GM19395 (cell line): ENCODE measurements around the gene ITGA2B.
"Not testable (repeated sequence)": the region's sequence is repeated elsewhere in the genome, so short reads cannot be mapped to it uniquely, and the experiment has no call there.

ENCODE experiments used
- ATAC-seq: cut with Tn5 transposase; IDR thresholded peaks from one replicate; pipeline ENCODE4 v1.9.1; 2021; ENCODE audit warnings: mild to moderate bottlenecking, moderate library complexity; ENCODE audit not compliant: unreplicated experiment

The ITGA2B gene

DNA sequence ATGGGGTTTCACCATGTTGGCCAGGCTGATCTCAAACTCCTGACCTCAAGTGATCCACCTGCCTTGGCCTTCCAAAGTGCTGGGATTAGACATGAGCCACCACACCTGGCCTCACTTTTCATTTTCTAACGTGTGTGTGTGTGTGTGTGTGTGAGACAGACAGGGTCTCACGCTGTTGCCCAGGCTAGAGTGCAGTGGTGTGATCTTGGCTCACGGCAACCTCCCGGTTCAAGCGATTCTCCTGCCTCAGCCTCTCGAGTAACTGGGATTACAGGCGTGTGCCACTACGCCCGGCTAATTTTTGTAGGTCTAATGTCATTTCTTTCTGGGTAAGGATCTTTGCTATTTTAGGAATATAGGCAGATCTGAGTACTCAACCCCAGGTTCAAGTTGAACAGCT, 4.7 kb upstream of the ITGA2B start:
- not testable (repeated sequence) for ATAC-seq

DNA sequence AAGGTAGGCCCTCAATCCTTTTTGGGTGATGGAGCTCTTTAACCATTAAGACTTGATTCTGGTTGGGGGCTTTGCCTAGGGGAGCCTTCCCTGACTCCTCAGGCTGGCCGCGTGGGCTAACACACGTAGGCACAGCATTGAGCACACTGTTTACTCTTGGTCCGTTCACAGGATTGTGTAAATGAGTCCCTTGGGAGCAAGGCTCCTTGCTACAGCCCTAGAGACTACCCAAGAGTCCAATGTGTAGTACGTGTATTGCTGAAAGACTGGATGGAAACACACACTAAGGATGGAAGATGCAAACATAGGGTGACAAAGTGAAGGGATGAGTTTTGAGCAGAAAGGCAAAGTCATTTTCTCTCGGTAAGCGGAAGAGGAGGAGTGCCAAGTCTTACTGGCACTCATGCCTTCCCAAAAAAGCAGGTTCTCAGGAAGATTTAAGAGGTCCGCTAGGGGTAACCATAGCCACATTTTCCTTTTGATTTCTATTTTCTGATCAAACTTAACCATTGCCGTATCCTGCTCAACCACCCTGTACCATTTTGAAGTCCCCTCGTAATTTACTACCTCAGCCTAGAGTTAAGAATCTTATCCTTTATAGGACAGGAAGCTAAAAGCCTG, 911 bp upstream of the ITGA2B start:
- ATAC-seq, result no peak

DNA sequence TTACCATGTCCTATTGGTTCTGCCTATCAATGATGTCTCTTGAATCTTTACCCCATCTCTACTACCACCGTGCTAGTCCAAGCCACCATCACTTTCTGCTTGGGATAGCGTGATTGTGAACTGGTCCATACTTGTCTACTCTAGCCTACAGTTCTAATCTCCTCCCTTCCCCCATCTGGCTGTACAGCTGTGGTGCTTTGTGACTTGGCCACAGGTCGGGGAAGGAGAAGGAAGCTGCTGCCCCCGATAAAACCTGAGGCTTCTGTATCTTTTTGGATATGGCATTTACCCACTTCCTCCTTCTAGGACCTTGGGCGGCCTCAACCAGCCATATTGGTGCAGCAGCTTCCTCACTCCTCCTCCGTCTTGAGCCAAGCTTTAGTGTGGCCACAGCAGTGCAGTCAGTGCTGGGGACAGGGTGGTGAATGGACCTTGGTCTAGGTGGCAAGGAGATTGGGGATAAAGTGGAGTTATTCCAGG, 314 bp upstream of the ITGA2B start:
- no peak for ATAC-seq

DNA sequence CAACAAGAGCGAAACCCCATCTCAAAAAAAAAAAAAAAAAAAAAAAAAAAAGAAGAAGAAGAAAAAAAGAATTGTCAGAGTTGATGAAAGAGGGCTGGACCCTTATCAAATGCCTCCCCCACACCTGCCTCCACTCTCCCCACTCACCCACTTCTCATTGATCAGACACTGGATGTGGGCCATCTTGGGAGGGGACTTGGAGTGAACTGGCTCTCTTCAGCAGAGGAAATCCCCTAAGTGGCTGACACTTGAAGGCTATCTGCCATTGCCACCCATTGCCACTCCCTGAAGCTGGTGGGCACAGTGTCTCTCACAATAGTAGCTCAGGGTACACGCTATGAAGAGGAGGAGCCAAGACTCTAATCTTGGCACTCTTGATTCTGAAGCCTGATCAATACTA, 1.6 kb downstream of the ITGA2B start:
- no peak for ATAC-seq

DNA sequence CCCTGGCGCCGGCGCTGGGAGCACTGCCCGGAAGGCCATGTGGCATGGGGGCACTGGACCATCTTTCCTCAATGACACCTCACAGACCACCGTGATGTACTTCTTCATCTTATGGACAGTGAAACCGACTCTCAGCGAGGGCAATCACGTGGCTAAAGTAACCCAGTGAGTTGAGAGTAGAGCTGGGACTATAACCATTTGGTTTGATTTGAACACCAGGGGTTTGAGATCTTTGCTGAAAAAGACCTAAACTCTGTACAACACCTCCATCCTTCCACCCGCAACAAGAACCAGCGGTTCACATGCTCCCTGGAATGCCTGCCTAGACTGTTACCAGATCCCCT, 3.3 kb downstream of the ITGA2B start:
- ATAC-seq, result no peak

DNA sequence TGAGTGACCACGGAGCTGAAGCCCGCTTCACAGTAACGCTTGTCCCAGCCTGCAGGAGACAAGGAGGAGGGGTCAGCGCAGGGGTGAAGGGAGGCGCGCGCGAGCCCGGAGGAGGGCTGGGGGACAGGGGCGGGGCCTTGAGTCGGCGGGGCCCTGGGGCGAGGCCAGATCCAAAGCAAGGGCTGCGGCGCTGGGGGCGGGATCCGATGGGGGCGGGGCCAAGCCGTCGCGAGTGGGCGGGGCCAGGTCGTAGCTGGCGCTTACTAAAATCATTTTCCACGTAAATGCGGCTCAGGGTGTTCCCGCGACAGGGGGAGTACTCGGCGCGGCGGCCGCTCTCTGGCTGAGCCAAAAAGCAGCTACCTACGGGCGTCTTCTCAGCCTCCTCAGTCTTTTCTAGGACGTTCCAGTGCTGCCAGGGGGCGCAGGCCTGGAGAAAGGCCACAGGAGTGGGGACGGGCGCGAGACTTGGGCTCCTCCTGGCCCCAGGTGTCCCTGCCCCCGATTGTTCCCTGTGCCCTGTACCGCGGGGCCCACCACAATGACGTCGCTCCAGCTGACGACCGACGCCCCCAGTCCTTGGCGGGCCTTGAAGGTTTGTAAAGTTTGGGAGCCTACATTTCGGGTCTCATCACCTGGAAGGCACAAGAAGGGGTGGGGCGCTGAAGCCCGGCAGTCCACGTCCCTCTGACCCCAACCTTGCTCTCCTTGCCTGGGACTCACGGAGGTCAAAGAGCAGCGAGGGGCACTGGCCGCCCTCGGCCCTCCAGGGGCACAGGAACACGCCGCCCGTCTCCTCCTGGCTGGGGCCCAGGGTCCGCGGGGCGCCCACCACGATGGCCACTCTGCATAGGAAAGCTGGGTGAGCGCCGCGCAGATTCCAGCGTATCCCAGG, 3.9 kb downstream of the ITGA2B start:
- ATAC-seq, result no peak

DNA sequence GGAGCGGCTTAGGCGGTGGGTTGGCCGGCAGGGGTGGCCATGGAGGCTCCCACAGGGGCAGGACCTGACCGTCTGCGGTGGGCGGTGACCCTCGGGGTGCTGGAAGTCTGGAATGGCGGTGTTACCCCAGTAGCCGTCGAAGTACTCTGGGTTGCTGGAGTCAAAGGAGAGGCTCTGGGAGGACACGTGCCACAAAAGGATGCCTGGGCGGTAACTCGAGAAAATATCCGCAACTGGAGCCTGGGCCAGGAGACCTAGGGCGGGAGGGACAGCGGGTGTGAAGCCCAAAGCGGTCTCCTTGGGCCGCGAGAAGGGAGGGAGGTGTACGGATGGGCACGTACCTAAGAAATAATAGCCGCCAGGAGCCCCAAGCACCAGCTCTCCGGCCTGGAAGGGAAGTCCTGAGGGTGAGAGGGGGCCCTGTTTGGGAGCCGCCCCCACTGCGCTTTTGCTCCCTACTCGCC, 4.6 kb downstream of the ITGA2B start:
- ATAC-seq, result no peak

DNA sequence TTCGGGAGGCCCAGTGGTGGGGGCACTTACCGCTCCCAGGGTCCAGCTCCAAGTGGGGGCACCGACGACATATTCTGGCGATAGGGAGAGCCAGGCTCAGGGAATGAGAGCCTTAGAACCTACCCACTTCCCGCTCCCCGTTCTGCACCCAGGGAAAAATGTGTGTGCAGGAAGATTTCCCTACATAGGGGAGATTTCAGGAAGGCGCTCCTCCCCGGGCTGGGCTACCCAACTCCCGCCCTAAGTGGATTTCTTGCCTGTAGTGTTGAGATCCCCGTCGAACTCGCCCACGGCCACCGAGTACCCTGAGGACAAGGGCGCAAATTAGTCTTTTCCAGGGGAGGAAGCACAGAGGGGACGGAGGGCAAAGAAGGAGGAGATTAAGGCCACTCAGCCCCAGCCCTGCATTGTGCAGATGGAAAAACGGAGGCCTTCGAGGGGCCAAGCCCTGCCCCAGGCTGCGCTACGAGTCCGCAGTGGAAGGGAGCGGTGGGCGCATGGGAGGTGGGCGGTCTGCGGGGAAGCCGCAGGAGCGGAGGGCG, 5.1 kb downstream of the ITGA2B start:
- no peak for ATAC-seq

DNA sequence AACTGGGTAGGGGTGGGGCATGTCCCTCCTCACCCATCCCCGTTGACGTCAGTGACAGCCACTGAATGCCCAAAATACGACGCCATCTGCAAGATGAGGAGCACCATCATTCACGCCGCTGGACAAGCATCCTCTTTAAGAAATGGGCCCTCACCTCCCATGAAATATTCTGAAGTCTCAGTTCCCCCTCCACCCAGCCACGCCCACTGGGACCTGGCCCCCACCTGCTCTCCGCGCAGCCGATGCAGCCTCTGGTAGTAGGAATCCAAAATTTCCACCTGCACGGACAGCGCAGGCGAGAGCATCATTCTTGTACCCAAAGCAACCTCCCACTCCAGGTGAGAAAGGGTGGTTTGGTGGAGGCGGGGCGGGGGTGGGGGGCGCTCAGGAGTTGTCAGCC, 5.6 kb downstream of the ITGA2B start:
- ATAC-seq, result no peak

DNA sequence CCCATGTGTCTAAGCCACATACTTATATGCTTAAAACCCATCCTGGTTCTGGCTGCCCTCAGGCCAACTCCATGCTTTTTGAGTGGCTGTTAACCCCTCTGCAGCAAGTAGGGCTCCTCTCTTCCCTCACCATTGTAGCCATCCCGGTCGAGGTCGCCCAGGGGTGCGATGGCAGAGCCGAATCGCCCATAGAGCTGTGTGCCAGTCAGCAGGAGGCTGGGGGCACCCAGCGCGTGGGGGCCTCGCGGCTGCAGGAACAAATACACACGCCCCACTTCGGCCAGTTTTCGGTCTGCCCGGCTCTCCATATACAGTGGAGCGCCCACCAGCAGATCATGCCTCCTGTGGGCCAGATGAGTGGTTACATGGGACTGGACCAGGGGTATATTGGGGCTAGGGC, 6.1 kb downstream of the ITGA2B start:
- ATAC-seq, result no peak

DNA sequence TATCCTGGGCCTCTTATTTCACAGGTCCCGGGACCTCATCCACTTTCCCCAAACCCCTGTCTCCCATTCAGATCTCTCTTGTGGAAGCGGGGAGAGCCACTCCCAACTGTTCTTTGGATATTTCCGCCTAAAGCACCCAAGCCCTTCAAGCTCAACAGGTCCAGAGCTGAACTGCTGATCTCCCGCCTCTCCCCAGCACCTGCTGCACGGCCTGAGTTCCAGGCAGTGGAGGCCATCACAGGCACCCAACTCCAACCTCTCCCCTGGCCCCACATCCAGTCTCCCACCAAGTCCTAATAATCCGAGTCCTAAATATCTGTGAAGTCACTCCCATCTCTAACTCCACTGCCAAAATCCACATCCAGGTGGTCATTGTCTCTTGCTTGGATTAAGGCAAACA, 6.5 kb downstream of the ITGA2B start:
- no peak for ATAC-seq

DNA sequence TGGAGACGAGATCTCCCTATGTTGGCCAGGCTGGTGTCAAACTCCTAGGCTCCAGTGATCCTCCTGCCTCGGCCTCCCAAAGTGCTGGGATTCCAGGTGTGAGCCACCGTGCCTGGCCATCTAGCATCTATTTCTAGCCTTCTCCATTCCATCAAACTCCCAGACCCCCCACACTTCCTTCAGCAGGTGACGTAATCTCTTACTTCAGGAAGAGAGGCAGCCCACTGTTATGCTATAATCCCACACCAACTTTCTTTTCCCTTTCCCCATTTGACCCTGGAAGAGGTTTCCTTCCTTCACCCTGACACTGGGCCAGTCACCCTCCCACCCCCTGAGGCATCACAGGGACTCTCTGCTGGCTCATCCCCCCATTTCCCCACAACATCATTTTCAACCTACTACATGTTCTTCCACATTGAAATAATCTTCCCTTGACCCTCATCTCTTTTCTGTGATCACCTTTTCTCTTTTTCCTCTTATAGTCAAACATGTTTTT, 7.6 kb downstream of the ITGA2B start:
- ATAC-seq, result no peak

DNA sequence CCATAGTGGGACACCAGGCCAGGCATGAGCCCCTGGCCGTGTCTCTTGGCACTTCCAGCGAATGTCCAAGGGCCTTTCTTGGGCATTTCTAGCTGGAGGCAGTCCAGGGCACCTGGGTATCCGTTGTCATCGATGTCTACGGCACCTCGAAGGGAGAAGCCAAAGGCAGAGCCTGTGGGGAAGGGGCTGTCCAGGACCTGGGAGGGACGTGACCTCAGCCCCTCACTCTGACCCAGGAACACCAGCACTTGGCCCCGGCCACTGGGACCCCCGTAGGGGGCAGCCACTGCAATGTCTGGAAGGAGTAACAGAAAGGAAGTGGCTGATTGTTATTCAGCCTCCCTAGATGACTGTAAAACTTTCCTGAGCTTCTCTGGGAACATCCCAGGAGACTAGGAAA, 8.7 kb downstream of the ITGA2B start:
- no peak for ATAC-seq

DNA sequence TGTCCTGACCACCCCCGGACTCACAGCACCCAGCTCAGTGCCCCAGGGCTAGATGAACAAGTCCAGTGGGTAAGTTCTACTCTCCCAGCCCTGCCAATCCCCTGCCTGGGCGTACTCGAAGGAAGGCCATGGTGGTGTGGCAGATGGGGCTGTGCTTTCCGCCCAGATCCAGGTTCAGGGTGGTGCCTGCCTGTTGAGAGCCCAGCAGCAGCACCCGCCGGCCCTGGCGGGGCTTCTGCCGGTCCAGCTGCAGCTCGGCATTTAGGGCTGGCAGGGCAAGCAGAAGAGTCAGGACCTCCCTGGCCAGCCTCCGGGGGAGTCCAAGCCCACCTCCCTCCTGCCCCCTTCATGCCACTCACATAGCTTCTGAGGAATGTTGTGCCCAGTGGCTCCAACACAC, 9.6 kb downstream of the ITGA2B start:
- no peak for ATAC-seq

DNA sequence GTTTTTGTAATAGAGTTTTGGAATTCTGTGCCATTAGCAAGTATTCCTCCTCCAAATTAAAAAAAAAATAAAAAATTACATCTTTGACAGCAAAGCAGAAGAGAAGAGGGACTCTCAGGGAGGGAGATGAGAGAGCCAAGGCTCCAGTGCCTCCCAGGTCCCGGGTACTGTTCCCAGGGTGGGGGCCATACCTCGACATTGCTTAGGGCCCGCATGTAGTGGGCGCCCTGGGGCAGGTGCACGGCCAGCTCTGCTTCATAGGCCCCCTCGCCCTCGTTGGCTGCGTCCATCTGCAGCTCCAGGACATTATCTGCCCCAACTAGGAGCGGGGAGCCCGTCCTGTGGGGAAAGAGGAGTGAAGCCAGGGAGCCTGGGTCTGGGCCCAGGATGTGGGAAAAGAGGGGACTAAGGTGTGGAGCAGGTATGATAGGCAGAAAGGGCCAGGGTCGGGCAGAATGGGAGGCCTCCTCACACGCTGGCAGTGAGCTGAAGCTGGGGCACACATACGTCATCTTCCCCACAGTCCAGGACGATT, 11.2 kb downstream of the ITGA2B start:
- no peak for ATAC-seq

DNA sequence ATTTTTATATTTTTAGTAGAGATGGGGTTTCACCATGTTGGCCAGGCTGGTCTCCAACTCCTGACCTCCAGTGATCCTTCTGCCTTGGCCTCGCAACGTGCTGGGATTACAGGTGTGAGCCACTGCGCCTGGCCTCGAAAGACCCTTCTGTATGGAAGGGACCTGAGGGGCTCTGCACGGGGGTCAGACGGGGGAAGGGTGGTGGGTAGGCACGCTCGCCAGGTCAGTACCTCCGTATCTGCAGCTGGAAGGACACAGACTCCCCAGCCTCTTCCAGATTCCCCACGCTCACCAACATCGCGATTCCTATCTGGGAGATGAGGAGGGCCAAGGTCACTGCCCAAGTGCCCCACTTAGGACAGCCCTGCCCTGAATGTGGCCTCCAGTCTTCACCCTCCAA, 12.7 kb downstream of the ITGA2B start:
- ATAC-seq, result no peak

DNA sequence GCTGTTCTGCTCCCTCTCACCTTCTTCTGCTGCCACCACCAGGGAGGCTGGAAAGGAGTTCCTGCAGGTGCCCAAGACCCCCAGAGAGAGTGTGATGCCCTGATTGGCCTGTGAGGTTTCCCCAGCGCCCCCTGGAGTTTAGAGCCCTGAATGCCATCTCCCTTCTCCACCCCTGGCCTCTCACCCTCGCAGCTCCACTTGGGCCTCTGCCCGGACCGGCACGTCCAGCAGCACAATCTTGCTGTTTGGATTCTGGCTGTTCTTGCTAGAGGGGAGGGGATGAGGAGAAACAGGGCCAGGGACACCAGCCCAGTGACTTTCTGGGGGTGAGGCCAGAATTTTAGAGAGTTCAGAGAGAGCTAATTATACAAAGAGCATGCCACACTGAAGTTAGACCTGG, 13.3 kb downstream of the ITGA2B start:
- no peak for ATAC-seq

DNA sequence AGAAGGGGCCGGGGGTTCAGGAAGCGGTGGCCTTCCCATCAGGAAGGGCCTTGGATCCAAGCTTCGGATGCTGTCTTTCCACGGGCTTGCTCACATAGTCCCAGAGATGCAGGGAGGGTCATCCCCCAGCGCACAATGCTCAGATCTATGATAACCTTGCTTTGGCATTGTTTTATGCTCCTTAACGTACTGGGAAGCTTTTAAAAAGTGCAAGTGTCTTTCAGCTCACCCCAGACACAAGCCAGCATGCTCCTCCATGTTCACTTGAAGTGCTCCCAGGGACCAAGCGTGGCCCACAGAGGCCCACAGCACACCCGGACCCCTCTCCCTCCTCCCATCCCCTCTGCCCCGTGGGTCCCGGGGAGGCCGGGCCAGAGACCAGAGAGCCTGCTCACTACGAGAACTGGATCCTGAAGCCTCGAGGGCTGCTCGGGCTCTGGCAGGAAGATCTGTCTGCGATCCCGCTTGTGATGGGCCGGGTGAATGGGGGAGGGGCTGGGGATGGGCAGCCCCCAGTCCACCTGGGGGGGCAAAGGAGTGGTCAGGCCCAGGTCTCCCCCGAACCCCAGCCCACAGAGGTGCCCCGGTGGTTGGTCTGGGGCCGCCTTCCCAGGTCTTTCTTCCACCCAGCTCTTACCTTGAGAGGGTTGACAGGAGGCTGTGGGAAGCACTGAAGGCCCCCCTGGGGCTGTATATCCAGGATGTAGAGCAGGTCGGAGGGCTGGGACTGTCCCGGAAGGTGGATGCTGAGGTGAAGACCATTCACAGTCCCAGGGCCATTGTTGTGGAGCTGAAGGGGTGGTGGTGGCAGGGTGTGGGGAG, 14.0 kb downstream of the ITGA2B start:
- no peak for ATAC-seq

DNA sequence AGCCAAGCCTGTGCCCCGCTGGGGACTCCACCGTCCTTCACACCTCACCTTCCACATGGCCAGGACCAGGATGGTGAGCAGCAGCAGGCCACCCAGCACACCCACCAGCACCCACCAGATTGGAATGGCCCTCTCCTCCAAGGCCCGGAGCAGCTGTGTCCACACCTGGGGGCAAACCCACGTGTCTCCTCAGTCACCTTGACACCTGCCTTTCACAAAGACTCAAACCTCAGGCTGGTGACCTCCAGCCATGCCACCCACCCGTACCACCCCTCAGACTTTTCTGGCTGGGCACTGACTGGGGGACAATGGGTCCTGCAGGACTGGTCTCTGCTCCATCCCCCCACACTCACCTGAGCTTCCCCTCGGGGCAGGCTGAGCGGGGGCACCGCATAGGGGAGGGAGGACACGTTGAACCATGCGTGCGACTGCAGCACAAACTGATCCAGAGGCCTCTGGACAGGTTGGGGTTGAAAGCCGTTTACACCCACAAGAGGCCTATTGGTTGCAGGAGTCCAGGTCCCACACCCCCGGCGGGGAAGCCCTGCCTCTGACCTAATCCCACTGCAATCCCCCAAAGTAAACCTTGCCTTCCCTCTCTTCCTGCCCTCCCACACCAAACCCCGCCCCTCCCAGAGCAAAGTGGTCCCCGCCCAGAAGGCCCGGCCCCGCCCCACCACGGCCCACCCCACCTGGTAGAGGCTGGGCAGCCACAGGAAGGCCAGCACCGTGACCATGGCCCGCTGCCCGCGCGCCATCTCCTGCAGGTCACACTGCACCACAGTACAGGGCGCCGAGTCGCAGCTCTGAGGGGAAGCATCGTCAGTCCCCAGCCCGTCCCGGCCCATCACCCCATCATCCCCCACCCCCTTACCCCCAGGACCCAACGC, 14.9 kb downstream of the ITGA2B start:
- no peak for ATAC-seq

DNA sequence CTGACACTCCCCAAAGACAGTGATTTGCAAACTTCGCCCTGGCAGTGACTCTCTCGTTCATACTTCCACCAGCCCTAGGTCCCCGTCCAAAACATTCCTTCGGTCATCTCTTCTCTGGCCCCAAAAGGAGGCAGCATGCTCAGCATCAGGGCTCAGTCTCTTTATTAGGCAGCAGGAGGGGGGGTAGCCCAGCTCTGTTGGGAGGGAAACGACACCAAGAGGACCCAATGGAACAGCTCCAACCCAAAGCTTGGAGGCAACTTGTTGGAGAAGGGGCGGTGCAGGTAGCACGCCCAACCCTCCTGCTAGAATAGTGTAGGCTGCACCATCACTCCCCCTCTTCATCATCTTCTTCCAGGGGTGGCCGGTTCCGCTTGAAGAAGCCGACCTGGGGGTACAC, 17.4 kb downstream of the ITGA2B start:
- ATAC-seq, result no peak
